Ascending aorta (tissue), 2 donors: ENCODE data around the gene RGMA. TPM values are rescaled to one million over a fixed set of nuclear protein-coding genes. Genes with fewer than 3 reads are reported as not detected.

Experiments
- DNase-seq, 2 donors: peaks; one replicate each; pipeline ENCODE4 v3.0.0-alpha.2; 2019; ENCODE audit warnings: low spot score in 2 of 2
- H3K27ac ChIP-seq, 2 donors: fragments of 200-600 bp; sonication (generic); one replicate each; pipeline ENCODE4 v1.5.1; 2016 to 2017; ENCODE audit warnings: mild to moderate bottlenecking in 1 of 2
- H3K27me3 ChIP-seq: fragments of 200-600 bp; sonication (generic); one replicate; pipeline ENCODE4 v1.5.1; 2017
- H3K36me3 ChIP-seq, 2 donors: fragments of 200-600 bp; sonication (generic); one replicate each; pipeline ENCODE4 v1.5.1; 2016
- H3K4me1 ChIP-seq, 2 donors: fragments of 200-600 bp; sonication (generic); one replicate each; pipeline ENCODE4 v1.5.1; 2016 to 2017; ENCODE audit warnings: mild to moderate bottlenecking in 1 of 2
- H3K4me3 ChIP-seq, 2 donors: fragments of 200-600 bp; sonication (generic); one replicate each; pipeline ENCODE4 v1.5.1; 2016 to 2017; ENCODE audit warnings: mild to moderate bottlenecking in 1 of 2
- H3K9me3 ChIP-seq, 2 donors: fragments of 200-600 bp; sonication (generic); one replicate each; pipeline ENCODE4 v1.5.1; 2016
- CTCF ChIP-seq, 3 experiments: fragments of 200-600 bp in 2 of 3; fragments of 450-650 bp in 1 of 3; sonication (generic) in 2 of 3; IDR thresholded peaks; one replicate each; pipeline ENCODE4 v1.5.1; 2016 to 2019; ENCODE audit warnings: antibody characterized with exemption in 3 of 3, mild to moderate bottlenecking in 1 of 3, moderate library complexity in 1 of 3
- intact Hi-C: fragments of 100-400 bp; cut with DNase I; formaldehyde crosslinking; loops from one replicate; pipeline ENCODE4 v1.15.1; 2023
- total RNA-seq: library from RNA; depleted of rRNA; stranded (reverse); fragments of >200 nt; gene quantifications from one replicate; pipeline ENCODE4 v1.1.0, GENCODE V29; 2016

RGMA gene
- total RNA-seq, result 76.7 TPM

- Histone ChIP-seq H3K4me1 (peaks cover 0 to 8% of the 10 kb centered on the region in 2 donors), H3K27ac (peak within 1 kb of the TSS; percentile 16 to 46), H3K4me3 (peak within 1 kb of the TSS; percentile 60 to 79), H3K27me3 (peaks cover 8% of the 10 kb centered on the region), H3K36me3 (no peaks in the 10 kb centered on the region), H3K9me3 (no peaks in the 10 kb centered on the region)
- TF ChIP-seq CTCF (IDR thresholded peaks at IDR 0.05), result no peak
- intact Hi-C loops, result loop anchor here (2.0 kb wide), 1 partner anchor 58 kb away; no protein-coding TSS in a partner anchor
- no peak for DNase-seq
Observed at GRCh38 chr15:93088981-93089726, at the start of gene RGMA. Gene RGMA (minus strand): TSS chr15:93089211. CDS start chr15:93088932, 279 bp downstream.

- Histone ChIP-seq H3K27ac (no peak overlapping the region), H3K4me3 (no peak overlapping the region), H3K9me3 (no peaks in the 10 kb centered on the region), H3K4me1 (no peaks in the 10 kb centered on the region), H3K27me3 (no peaks in the 10 kb centered on the region), H3K36me3 (no peaks in the 10 kb centered on the region)
- no peak for DNase-seq
- intact Hi-C loops, result no loop called here
- no peak for TF ChIP-seq CTCF (IDR thresholded peaks at IDR 0.05)
Observed at GRCh38 chr15:93136606-93137005, 47.6 kb upstream of the RGMA start.

- Histone ChIP-seq H3K27me3 (no peaks in the 10 kb centered on the region), H3K4me3 (no peak overlapping the region), H3K9me3 (no peaks in the 10 kb centered on the region), H3K36me3 (no peaks in the 10 kb centered on the region), H3K4me1 (no peaks in the 10 kb centered on the region), H3K27ac (no peak overlapping the region)
- no peak for TF ChIP-seq CTCF (IDR thresholded peaks at IDR 0.05)
- no peak for DNase-seq
- intact Hi-C loops, result no loop called here
Observed at GRCh38 chr15:93135997-93136397, 47.0 kb upstream of the RGMA start.

- no peak for DNase-seq
Observed at GRCh38 chr15:93135459-93135858, 46.4 kb upstream of the RGMA start.

GRCh38 chr15:93131485-93132095, 42.6 kb upstream of the RGMA start:
- Histone ChIP-seq H3K27ac (no peak overlapping the region), H3K9me3 (no peaks in the 10 kb centered on the region), H3K4me3 (no peak overlapping the region), H3K4me1 (no peaks in the 10 kb centered on the region), H3K27me3 (no peaks in the 10 kb centered on the region), H3K36me3 (no peaks in the 10 kb centered on the region)
- no peak for TF ChIP-seq CTCF (IDR thresholded peaks at IDR 0.05)
- intact Hi-C loops, result no loop called here
- DNase-seq, result no peak

More at GRCh38 chr15:93135459-93135858, 46.4 kb upstream of the RGMA start:
- H3K27ac ChIP-seq, result no peak overlapping the region
- no peaks in the 10 kb centered on the region for H3K9me3 ChIP-seq
- no peaks in the 10 kb centered on the region for H3K36me3 ChIP-seq
- TF ChIP-seq CTCF (IDR thresholded peaks at IDR 0.05), result no peak
- intact Hi-C loops, result no loop called here
- H3K4me1 ChIP-seq, result no peaks in the 10 kb centered on the region
- H3K4me3 ChIP-seq, result no peak overlapping the region
- no peaks in the 10 kb centered on the region for H3K27me3 ChIP-seq
